22Rv1 (cell line): ENCODE measurements around the gene SH3RF3.

ENCODE experiments used
- ZFX ChIP-seq: fragments of 450-650 bp; IDR thresholded peaks from 2 replicates; pipeline ENCODE4 v1.6.1; 2017; ENCODE audit warnings: antibody characterized with exemption, borderline replicate concordance
- TF ChIP-seq, protein P1 (sequence below): fragments of 450-650 bp; IDR thresholded peaks from 2 replicates; pipeline ENCODE4 v1.5.1; 2017; ENCODE audit warnings: mild to moderate bottlenecking

DNA sequence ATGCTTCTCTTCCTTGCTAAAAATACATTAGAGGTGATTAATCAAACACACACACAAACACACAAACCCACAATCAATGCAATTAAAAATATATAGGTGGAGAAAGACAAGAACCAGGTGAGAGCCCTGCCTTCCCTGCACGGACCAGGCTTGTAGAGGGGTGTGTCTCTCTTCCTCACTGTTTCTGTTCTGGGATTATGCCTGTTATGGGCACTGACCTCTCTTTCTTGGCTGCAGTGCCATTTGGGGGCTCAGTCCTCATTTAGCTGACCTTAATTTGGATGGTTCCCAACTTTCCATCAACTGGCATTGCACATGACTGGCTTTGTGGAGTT, 89.8 kb downstream of the SH3RF3 start:
- TF ChIP-seq, protein P1, sequence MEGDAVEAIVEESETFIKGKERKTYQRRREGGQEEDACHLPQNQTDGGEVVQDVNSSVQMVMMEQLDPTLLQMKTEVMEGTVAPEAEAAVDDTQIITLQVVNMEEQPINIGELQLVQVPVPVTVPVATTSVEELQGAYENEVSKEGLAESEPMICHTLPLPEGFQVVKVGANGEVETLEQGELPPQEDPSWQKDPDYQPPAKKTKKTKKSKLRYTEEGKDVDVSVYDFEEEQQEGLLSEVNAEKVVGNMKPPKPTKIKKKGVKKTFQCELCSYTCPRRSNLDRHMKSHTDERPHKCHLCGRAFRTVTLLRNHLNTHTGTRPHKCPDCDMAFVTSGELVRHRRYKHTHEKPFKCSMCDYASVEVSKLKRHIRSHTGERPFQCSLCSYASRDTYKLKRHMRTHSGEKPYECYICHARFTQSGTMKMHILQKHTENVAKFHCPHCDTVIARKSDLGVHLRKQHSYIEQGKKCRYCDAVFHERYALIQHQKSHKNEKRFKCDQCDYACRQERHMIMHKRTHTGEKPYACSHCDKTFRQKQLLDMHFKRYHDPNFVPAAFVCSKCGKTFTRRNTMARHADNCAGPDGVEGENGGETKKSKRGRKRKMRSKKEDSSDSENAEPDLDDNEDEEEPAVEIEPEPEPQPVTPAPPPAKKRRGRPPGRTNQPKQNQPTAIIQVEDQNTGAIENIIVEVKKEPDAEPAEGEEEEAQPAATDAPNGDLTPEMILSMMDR: no peak
- no peak for TF ChIP-seq ZFX
